ENCODE data around the gene PTPRM. TPM values are rescaled to one million over a fixed set of nuclear protein-coding genes. Genes with fewer than 3 reads are reported as not detected.

Gene PTPRM
- total RNA-seq, 1 donor from 2014 or later: 1.00 TPM

DNA sequence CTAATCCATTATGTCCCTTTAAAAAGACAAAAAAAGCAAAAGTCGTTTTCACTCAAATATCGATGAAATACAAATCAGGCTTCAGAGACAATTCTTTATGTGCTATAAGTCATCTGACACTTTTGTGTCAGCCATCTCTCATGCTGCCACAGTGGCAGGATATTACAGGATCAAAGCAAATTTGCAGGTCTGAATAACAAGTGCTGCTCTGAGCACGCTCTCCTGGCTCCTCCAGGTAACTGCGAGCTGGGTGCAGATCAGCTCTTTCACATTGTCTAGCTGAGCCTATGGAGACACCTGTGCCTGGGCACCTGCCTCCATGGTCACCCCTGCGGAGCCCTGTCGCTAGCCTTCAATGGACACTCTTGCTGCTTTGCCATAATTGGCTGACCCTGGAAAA lies 792.0 kb downstream of the PTPRM start:
- no peaks in the 10 kb centered on the region for H3K36me3 Mint-ChIP-seq (ENCODE audit: low read depth)
- H3K4me1 Mint-ChIP-seq: no peaks in the 10 kb centered on the region
- ChIA-PET POLR2A (no interaction called here), CTCF (no interaction called here)
- H3K4me3 Mint-ChIP-seq: no peak overlapping the region
- TF ChIP-seq, protein P1, sequence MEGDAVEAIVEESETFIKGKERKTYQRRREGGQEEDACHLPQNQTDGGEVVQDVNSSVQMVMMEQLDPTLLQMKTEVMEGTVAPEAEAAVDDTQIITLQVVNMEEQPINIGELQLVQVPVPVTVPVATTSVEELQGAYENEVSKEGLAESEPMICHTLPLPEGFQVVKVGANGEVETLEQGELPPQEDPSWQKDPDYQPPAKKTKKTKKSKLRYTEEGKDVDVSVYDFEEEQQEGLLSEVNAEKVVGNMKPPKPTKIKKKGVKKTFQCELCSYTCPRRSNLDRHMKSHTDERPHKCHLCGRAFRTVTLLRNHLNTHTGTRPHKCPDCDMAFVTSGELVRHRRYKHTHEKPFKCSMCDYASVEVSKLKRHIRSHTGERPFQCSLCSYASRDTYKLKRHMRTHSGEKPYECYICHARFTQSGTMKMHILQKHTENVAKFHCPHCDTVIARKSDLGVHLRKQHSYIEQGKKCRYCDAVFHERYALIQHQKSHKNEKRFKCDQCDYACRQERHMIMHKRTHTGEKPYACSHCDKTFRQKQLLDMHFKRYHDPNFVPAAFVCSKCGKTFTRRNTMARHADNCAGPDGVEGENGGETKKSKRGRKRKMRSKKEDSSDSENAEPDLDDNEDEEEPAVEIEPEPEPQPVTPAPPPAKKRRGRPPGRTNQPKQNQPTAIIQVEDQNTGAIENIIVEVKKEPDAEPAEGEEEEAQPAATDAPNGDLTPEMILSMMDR (IDR thresholded peaks at IDR 0.05): no peak
- no peak for ATAC-seq (ENCODE audit: low read depth)
- DNase-seq: no peak
- no peaks in the 10 kb centered on the region for H3K9me3 Mint-ChIP-seq
- intact Hi-C loops (cut with micrococcal nuclease): no loop called here
- H3K27me3 Mint-ChIP-seq: peaks cover 4% of the 10 kb centered on the region
- H3K27ac Mint-ChIP-seq: no peak overlapping the region

DNA sequence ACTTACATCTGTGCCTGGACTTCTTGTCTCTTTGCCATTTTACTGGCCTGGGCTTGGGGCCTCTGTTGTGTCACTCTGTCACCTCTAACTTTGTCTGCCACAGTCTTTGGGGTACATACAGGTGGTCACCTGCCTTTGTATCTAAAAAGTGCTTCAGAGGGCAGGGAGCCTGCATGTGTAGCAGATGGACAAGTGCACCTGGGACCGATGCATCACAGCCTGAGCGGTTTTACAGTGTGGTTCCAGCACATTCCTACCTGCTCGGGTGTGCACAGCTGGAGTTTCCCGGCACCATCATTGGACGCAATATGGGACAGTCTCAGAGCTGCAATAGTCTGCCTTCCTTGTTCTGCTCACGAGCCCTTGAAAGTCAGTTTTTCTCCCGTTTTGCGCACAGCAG lies 792.4 kb downstream of the PTPRM start:
- no peak for DNase-seq
- TF ChIP-seq, protein P1 (IDR thresholded peaks at IDR 0.05): no peak
- H3K4me3 Mint-ChIP-seq: no peak overlapping the region
- no peak overlapping the region for H3K27ac Mint-ChIP-seq
- no peak for ATAC-seq (ENCODE audit: low read depth)
- POLR2A ChIA-PET: no interaction called here
- intact Hi-C loops (cut with micrococcal nuclease): no loop called here
- H3K4me1 Mint-ChIP-seq: no peaks in the 10 kb centered on the region
- CTCF ChIA-PET: no interaction called here
- H3K9me3 Mint-ChIP-seq: no peaks in the 10 kb centered on the region
- no peaks in the 10 kb centered on the region for H3K36me3 Mint-ChIP-seq (ENCODE audit: low read depth)
- H3K27me3 Mint-ChIP-seq: peaks cover 4% of the 10 kb centered on the region

DNA sequence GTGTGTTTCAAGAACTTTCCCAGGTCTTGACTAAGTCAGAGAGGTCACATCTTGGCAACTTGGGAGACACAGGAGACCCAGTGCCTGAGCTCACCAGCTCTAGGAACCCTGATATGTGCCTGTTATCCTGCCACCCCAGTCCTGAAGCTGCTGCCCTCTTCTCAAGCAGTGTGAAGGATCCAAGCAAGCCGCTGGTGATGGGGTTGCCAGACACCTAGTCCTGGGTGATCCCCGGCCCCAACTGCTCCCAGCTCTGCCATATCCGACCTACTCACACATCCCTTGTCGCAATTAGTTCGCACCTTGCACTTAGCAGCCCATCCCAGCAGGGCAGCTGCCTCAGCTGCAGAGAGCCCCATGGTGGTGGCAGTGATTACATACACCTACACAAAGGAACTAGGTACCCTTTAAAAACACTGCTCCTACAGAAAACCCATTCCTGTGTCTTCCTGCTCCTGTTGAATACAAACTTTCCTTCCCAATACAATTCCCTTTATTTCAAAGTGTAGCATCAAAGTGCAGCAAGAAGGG lies 794.9 kb downstream of the PTPRM start:
- Mint-ChIP-seq H3K9me3 (no peaks in the 10 kb centered on the region), H3K36me3 (ENCODE audit: low read depth) (no peaks in the 10 kb centered on the region), H3K27ac (no peak overlapping the region), H3K4me3 (no peak overlapping the region), H3K27me3 (peaks cover 17% of the 10 kb centered on the region), H3K4me1 (no peaks in the 10 kb centered on the region)
- CTCF ChIA-PET: no interaction called here
- DNase-seq: no peak
- ATAC-seq (ENCODE audit: low read depth): no peak
- TF ChIP-seq, protein P1 (IDR thresholded peaks at IDR 0.05): no peak
- POLR2A ChIA-PET: no interaction called here
- intact Hi-C loops (cut with micrococcal nuclease): no loop called here

DNA sequence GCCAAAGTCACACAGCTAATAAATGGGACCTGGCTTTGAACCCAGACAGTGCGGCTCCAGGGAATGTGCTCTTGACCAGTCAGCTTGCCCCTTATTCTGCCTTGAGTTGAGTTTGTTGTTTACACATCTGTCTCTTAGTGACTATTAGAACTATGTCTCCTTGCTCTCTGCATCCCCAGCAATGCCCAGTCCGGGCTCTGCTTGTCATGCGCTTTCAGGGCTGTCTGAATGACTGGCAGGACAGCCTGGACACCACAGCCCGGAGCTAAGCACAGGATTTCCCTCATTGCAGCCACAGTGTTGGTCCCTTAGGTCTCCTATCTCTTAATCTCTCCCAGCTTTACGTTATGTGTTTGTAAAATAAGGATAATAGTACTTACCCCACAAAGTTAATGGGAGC lies 795.7 kb downstream of the PTPRM start:
- intact Hi-C loops (cut with micrococcal nuclease): no loop called here
- POLR2A ChIA-PET: no interaction called here
- TF ChIP-seq, protein P1 (IDR thresholded peaks at IDR 0.05): no peak
- Mint-ChIP-seq H3K27me3 (peaks cover 20% of the 10 kb centered on the region), H3K27ac (no peak overlapping the region), H3K4me1 (no peaks in the 10 kb centered on the region), H3K9me3 (no peaks in the 10 kb centered on the region), H3K36me3 (ENCODE audit: low read depth) (no peaks in the 10 kb centered on the region), H3K4me3 (no peak overlapping the region)
- DNase-seq (no peak), ATAC-seq (ENCODE audit: low read depth) (no peak)
- CTCF ChIA-PET: no interaction called here

DNA sequence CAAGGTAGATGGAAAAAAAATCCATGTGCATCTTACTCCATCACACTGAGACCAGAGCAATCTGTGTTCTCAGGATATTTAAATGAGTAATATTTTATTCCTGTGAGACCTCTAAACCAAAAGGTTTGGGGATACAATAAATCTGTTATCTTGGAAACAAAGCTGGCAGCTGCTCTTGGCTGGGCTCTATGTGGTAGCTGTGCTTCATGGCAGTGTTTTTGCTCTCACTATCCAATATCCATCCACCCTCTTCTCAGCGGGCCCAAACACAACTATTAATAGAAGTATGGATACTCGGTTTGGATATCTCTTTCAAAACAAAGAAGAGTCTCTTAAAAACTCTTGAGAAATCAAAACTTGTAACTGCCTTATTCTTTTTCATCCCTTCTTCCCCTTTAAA lies 797.3 kb downstream of the PTPRM start:
- ATAC-seq (ENCODE audit: low read depth) (no peak), DNase-seq (no peak)
- ChIA-PET POLR2A (no interaction called here), CTCF (no interaction called here)
- Mint-ChIP-seq H3K36me3 (ENCODE audit: low read depth) (no peaks in the 10 kb centered on the region), H3K9me3 (no peaks in the 10 kb centered on the region), H3K4me3 (no peak overlapping the region), H3K4me1 (no peaks in the 10 kb centered on the region), H3K27me3 (peaks cover 31% of the 10 kb centered on the region), H3K27ac (no peak overlapping the region)
- intact Hi-C loops (cut with micrococcal nuclease): no loop called here
- TF ChIP-seq, protein P1 (IDR thresholded peaks at IDR 0.05): no peak

Measured in activated B cell treated with CpG ODN at 0.5 μM for 24 hours (primary cell).